IPS-15b (cell line): ENCODE measurements around the gene NTPCR.
"Not testable (repeated sequence)": the region's sequence is repeated elsewhere in the genome, so short reads cannot be mapped to it uniquely, and the experiment has no call there.

Experiments
- H3K27me3 ChIP-seq: one replicate; pipeline ENCODE4 v1.6.1; 2013; ENCODE audit warnings: low read length; ENCODE audit not compliant: control insufficient read depth, insufficient read depth
- H3K36me3 ChIP-seq: one replicate; pipeline ENCODE4 v1.6.1; 2013; ENCODE audit warnings: low read length; ENCODE audit not compliant: control insufficient read depth, insufficient read depth
- H3K4me1 ChIP-seq: one replicate; pipeline ENCODE4 v1.6.1; 2013; ENCODE audit warnings: mild to moderate bottlenecking, low read length; ENCODE audit not compliant: control insufficient read depth, insufficient read depth
- H3K4me3 ChIP-seq: one replicate; pipeline ENCODE4 v1.5.1; 2013; ENCODE audit warnings: low read depth, low read length
- H3K9ac ChIP-seq: one replicate; pipeline ENCODE4 v1.6.1; 2013; ENCODE audit warnings: low read depth, mild to moderate bottlenecking, low read length
- H3K9me3 ChIP-seq: one replicate; pipeline ENCODE4 v1.6.1; 2013; ENCODE audit warnings: mild to moderate bottlenecking, low read length; ENCODE audit not compliant: control insufficient read depth, insufficient read depth

NTPCR gene

DNA sequence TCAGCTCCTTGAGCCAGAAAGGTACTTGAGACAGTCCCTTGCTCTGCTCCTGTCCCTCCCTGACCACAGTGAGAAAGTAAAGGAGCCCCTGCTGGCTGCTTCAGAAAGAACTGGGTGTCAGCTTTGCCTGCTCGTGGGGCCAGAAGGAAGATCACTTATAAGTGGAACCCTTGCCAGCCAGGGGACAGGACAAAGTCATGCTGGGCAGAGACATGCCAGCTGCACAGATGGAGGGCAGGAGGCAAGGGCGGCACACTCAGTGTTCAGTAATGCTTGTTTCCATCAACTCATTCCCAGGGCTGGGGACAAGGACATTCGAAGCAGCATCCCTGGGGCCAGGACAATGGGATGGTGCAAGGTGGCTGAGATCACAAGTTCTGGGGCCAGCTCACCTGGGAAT, 41.8 kb downstream of the NTPCR start:
- H3K4me1 ChIP-seq, result no peaks in the 10 kb centered on the region
- no peak overlapping the region for H3K9ac ChIP-seq
- peaks cover 3% of the 10 kb centered on the region for H3K36me3 ChIP-seq
- no peak overlapping the region for H3K4me3 ChIP-seq
- no peaks in the 10 kb centered on the region for H3K27me3 ChIP-seq
- no peaks in the 10 kb centered on the region for H3K9me3 ChIP-seq

DNA sequence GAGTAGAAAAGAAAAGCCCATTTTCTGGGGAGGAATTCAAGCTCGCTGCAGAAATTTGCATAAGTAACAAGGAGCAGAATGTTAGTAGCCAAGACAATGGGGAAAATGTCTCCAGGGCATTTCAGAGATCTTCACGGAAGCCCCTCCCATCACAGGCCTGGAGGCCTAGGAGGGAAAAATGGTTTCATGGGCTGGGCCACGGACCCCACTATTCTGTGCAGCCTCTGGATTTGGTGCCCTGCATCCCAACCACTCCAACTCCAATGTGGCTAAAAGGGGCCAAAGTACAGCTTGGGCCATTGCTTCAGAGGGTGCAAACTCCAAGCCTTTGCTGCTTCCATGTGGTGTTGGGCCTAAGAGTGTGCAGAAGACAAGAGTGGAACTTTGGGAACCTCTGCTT, 43.1 kb downstream of the NTPCR start:
- no peaks in the 10 kb centered on the region for H3K9me3 ChIP-seq
- no peak overlapping the region for H3K9ac ChIP-seq
- H3K4me3 ChIP-seq, result no peak overlapping the region
- no peaks in the 10 kb centered on the region for H3K4me1 ChIP-seq
- no peaks in the 10 kb centered on the region for H3K27me3 ChIP-seq
- H3K36me3 ChIP-seq, result peaks cover 5% of the 10 kb centered on the region

DNA sequence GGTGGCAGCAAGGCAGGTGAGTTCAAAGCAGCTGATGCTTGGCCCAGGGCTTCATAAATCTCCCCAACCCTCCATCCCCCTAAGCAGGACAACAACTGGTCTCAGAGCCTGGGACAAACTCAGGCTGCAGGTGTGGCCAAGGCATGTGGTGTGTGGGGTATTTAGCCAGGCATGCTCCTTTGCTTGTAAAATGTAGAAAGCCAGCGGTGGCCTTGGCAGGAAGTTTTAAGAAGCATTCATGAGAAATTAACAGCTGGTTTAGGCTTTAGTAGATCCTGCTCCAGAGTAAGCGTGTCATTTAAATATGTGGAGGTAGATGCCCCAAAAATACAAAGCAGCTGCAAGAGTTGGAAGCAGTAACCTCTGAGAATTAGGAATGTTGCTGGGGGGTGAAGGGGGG, 44.8 kb downstream of the NTPCR start:
- Histone ChIP-seq H3K9me3 (no peaks in the 10 kb centered on the region), H3K36me3 (peaks cover 7% of the 10 kb centered on the region), H3K27me3 (no peaks in the 10 kb centered on the region), H3K4me3 (no peak overlapping the region), H3K9ac (no peak overlapping the region), H3K4me1 (no peaks in the 10 kb centered on the region)

DNA sequence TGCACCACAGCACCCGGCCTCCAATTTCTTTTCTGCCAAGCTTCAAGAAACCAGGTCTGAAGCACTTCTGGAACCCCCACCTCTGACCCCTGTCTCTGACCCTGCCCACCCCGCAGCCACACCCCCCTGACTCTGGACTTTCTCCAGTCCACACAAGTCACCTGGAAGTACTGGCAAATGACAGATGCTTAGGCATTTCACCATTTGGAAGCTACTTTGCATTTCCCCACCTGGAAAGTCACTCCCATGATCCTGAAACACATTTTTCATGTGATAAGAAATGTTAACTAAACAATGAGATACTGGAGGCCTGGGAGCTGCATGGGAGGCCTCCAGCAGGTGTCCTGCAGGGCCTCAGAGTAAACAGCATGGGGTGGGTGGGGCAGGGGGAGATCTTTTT, 45.7 kb downstream of the NTPCR start:
- peaks cover 7% of the 10 kb centered on the region for H3K36me3 ChIP-seq

DNA sequence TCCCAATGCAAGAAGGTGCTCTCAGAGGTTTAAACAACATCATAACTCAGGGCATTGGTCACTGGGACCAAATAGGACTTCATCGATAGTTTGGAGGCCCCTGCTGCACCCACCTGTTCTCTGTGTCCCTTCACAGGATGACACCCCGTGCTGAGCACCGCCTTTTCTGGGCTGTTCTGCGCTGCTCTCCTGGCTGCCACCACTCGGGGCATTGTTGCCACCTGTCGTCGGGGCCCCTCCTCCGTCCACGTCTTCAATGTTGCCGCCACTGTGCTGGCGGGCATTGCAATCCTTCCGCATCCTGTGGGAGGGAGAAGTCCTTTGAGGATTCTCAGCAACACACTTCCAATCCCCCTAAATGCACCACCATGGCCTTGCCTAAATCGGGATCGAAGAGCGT, 47.7 kb downstream of the NTPCR start:
- peaks cover 7% of the 10 kb centered on the region for H3K36me3 ChIP-seq
- no peaks in the 10 kb centered on the region for H3K9me3 ChIP-seq
- H3K4me1 ChIP-seq, result no peaks in the 10 kb centered on the region
- H3K27me3 ChIP-seq, result no peaks in the 10 kb centered on the region
- no peak overlapping the region for H3K4me3 ChIP-seq
- H3K9ac ChIP-seq, result no peak overlapping the region

More for the DNA sequence above, 45.7 kb downstream of the NTPCR start:
- no peak overlapping the region for H3K4me3 ChIP-seq
- no peak overlapping the region for H3K9ac ChIP-seq
- H3K9me3 ChIP-seq, result no peaks in the 10 kb centered on the region
- no peaks in the 10 kb centered on the region for H3K27me3 ChIP-seq
- H3K4me1 ChIP-seq, result no peaks in the 10 kb centered on the region

DNA sequence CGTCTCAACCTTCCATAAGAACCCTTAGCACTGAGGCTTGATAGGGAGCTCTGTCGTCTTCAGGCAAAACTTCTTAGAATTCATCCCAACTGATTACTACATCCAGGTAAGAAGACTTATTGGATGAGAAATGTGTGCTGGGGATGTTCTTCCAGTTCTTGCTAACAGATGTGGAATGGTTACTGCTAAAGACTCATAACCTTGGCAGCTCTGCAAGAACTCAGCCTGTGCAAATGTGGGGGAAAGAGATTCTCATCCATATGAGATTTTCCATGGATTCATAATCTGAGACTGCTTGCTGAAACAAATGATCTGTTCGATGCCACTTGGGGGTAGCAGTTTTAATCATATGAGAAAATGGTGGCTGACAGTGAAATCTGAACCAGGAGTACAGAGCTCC, 48.2 kb downstream of the NTPCR start:
- Histone ChIP-seq H3K9me3 (no peaks in the 10 kb centered on the region), H3K9ac (no peak overlapping the region), H3K36me3 (peaks cover 7% of the 10 kb centered on the region), H3K27me3 (no peaks in the 10 kb centered on the region), H3K4me1 (no peaks in the 10 kb centered on the region), H3K4me3 (no peak overlapping the region)

DNA sequence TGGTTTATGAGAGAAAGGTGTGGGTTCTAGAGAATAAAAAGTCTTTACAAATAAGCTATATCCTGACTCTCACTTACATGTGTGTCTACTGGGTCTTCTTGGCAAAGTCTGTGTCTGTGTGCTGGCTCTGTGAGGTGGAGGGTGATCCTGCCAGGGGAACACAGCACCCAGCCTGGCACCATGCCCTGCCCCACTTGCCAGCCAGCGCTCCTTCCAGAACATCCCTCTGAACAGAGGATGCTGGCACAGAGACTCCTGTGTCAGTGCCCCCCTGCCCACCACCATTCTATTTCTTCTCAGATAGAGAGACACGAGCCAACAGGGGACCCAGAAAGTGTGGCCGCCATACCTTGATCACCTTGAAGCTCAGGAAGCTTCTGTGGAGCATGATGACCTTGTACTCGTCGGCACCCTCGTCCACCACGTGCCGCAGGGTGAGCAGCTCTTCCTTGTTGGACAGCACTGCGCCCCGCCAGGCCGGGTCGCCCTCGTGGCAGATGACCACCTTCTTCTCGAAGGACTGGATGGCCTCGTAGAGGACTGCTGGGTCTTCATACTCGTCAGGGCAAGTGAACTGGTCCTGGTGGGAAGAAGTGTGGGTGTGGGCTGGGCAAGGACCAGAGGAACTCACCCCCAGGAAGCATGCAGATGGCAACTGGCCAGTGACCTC, 49.7 kb downstream of the NTPCR start:
- Histone ChIP-seq H3K27me3 (no peaks in the 10 kb centered on the region), H3K9ac (no peak overlapping the region), H3K36me3 (peaks cover 5% of the 10 kb centered on the region), H3K4me1 (no peaks in the 10 kb centered on the region), H3K9me3 (no peaks in the 10 kb centered on the region), H3K4me3 (no peak overlapping the region)

DNA sequence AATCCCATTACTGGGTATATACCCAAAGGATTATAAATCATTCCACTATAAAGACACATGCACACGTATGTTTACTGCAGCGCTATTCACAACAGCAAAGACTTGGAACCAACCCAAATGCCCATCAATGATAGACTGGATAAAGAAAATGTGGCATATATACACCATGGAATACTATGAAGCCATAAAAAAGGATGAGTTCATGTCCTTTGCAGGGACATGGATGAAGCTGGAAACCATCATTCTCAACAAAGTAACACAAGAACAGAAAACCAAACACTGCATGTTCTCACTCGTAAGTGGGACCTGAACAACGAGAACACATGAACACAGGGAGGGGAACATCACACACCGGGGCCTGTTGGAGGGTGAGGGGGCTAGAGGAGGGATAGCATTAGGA, 53.2 kb downstream of the NTPCR start:
- not testable (repeated sequence) for H3K9ac ChIP-seq, H3K27me3 ChIP-seq, H3K36me3 ChIP-seq, H3K4me1 ChIP-seq, H3K9me3 ChIP-seq, H3K4me3 ChIP-seq

DNA sequence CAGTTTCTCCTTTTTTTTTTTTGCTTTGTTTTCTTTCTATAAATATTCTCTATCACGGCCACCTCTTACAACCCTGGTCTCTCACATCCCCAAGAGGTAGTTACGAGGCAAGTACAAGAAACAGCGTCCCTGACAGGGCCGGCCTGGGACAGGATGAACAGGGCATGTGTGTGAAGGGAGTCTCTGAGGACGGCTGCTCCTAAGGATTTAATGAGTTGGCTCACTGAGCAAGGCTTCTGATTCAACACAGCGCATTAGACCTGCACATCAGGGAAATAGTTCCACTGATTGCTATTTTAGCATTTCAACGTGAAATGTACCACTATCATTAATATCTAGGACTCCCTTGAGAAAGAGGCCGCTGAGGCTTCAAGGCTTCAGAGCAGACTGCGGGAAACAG, 54.0 kb downstream of the NTPCR start:
- Histone ChIP-seq H3K27me3 (no peaks in the 10 kb centered on the region), H3K4me3 (no peak overlapping the region), H3K9ac (no peak overlapping the region), H3K4me1 (no peaks in the 10 kb centered on the region), H3K36me3 (peaks cover 2% of the 10 kb centered on the region), H3K9me3 (no peaks in the 10 kb centered on the region)

DNA sequence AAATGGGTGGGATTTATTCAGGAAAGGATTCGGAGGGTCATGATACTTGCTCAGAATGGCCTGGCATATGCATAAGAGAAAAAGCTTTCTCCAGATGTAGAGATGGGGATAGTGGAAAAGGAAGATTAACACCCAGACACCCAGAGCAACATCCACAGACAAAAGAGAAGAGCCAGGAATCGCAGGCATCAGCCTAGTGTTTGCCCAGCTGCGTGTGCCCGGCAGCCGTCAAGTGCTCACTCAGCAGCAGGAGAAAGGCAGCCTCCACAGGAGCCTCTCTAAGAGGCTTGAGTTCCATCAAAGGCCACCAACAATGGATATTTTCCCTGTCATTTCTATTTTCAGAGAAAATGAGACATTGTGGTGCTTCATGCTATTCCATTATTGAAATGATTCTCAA, 54.7 kb downstream of the NTPCR start:
- Histone ChIP-seq H3K36me3 (no peaks in the 10 kb centered on the region), H3K4me1 (no peaks in the 10 kb centered on the region), H3K9ac (no peak overlapping the region), H3K27me3 (no peaks in the 10 kb centered on the region), H3K9me3 (no peaks in the 10 kb centered on the region), H3K4me3 (no peak overlapping the region)

DNA sequence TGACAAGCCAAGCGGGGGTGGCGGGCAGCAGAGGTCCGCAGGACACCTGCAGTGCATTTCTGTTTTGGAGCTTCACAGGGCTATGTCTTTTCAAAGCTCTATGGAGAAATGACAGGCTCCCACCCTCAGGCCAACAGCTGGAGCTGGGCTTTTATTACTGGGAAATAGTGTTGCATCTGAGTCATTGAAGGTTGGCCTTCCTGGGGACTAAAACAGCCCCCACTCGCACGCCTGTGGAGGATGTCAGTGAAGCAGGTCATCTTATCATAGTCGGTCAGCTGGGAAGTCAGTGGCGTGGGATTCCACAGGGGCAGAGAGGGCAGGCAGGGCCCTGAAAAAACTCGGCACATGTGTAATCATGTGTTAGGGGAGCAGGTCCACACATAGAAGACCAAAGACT, 55.3 kb downstream of the NTPCR start:
- Histone ChIP-seq H3K36me3 (no peaks in the 10 kb centered on the region), H3K9me3 (no peaks in the 10 kb centered on the region), H3K4me3 (no peak overlapping the region), H3K27me3 (no peaks in the 10 kb centered on the region), H3K4me1 (no peaks in the 10 kb centered on the region), H3K9ac (no peak overlapping the region)

DNA sequence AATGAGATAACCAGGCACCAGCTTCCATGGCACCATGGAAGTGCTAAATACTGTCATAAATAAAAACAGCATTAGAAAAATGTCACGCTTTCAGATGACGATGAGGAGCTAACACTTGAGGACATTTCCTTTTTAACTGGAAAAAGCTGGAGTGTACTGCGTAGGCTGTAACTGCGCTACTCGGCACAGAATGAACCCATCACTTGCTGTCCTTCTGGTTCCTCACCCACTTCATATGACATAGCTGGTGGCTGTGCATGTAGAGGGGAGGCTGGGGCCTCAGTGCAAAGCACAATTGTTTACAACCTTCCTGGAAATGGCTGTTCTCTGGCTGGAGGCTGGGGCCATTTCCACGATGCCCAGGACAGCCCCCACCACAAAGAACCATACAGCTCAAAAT, 55.7 kb downstream of the NTPCR start:
- H3K9ac ChIP-seq, result no peak overlapping the region
- no peaks in the 10 kb centered on the region for H3K9me3 ChIP-seq
- H3K27me3 ChIP-seq, result no peaks in the 10 kb centered on the region
- H3K4me1 ChIP-seq, result no peaks in the 10 kb centered on the region
- H3K4me3 ChIP-seq, result no peak overlapping the region
- no peaks in the 10 kb centered on the region for H3K36me3 ChIP-seq
